ENCODE data around the gene LSAMP.

Gene LSAMP

GRCh38 chr3:116018646-116019045 lies 426.6 kb downstream of the LSAMP start:
- no peak overlapping the region for H3K9ac ChIP-seq (ENCODE audit: low read length)
- peaks cover 2% of the 10 kb centered on the region for H3K79me1 ChIP-seq (replicated peaks; ENCODE audit: low read length, poor library complexity, severe bottlenecking)
- no peak overlapping the region for H3K14ac ChIP-seq (ENCODE audit: low read length in 2 of 2)
- 73% methylated on average over 1 of the region's 1 CpG for WGBS
- H3K23ac ChIP-seq (ENCODE audit: low read length in 2 of 2): no peak overlapping the region
- no peak overlapping the region for H3K4ac ChIP-seq (ENCODE audit: low read depth in 1 of 2, low read length in 2 of 2)
- no peak overlapping the region for H2BK5ac ChIP-seq (ENCODE audit: low read depth, low read length, poor library complexity, severe bottlenecking)
- H2BK120ac ChIP-seq (ENCODE audit: low read depth, low read length): no peak overlapping the region
- no peaks in the 10 kb centered on the region for H3K27me3 ChIP-seq (ENCODE audit: control insufficient read depth in 1 of 2, insufficient read depth in 1 of 2, low read length in 2 of 2)
- no peak overlapping the region for H3K18ac ChIP-seq (ENCODE audit: low read depth in 1 of 2, low read length in 2 of 2)
- H2BK12ac ChIP-seq (ENCODE audit: low read length in 2 of 2): no peak overlapping the region
- H3K4me2 ChIP-seq (ENCODE audit: low read length, poor library complexity, severe bottlenecking): no peak overlapping the region
- H3K4me1 ChIP-seq (ENCODE audit: control insufficient read depth, insufficient read depth, low read depth, low read length): no peaks in the 10 kb centered on the region
- no peak overlapping the region for H4K8ac ChIP-seq (ENCODE audit: low read length)
- no peak overlapping the region for H3K4me3 ChIP-seq (ENCODE audit: insufficient read depth in 1 of 2, low read depth in 1 of 2, low read length in 2 of 2)
- no peak overlapping the region for H3K27ac ChIP-seq (ENCODE audit: low read length, poor library complexity, severe bottlenecking)
- no peak overlapping the region for H2AK5ac ChIP-seq (ENCODE audit: low read length, severe bottlenecking)
- H3K36me3 ChIP-seq (ENCODE audit: control insufficient read depth in 1 of 2, insufficient read depth in 2 of 2, low read depth in 1 of 2, low read length in 2 of 2): no peaks in the 10 kb centered on the region
- no peak for DNase-seq
- no peak overlapping the region for H2BK15ac ChIP-seq (ENCODE audit: low read depth, poor library complexity, severe bottlenecking)
- H2AFZ ChIP-seq (ENCODE audit: low read depth, low read length): no peak overlapping the region
- H4K91ac ChIP-seq (ENCODE audit: low read length): no peak overlapping the region
- H3K9me3 ChIP-seq (ENCODE audit: control insufficient read depth, low read length): no peaks in the 10 kb centered on the region

GRCh38 chr3:116015931-116016330 lies 429.4 kb downstream of the LSAMP start:
- whole genome bisulfite sequencing: 93% methylated on average over 2 of the region's 2 CpGs
- no peak for DNase-seq

GRCh38 chr3:116007000-116007399 lies 438.3 kb downstream of the LSAMP start:
- Histone ChIP-seq H3K9me3 (ENCODE audit: control insufficient read depth, low read length) (no peaks in the 10 kb centered on the region), H4K91ac (ENCODE audit: low read length) (no peak overlapping the region), H2BK120ac (ENCODE audit: low read depth, low read length) (no peak overlapping the region), H2AFZ (ENCODE audit: low read depth, low read length) (no peak overlapping the region), H3K18ac (ENCODE audit: low read depth in 1 of 2, low read length in 2 of 2) (no peak overlapping the region), H3K4me1 (ENCODE audit: control insufficient read depth, insufficient read depth, low read depth, low read length) (peaks cover 5% of the 10 kb centered on the region), H3K14ac (ENCODE audit: low read length in 2 of 2) (no peak overlapping the region), H2BK12ac (ENCODE audit: low read length in 2 of 2) (no peak overlapping the region), H3K27ac (ENCODE audit: low read length, poor library complexity, severe bottlenecking) (no peak overlapping the region), H3K27me3 (ENCODE audit: control insufficient read depth in 1 of 2, insufficient read depth in 1 of 2, low read length in 2 of 2) (no peaks in the 10 kb centered on the region), H3K79me1 (replicated peaks; ENCODE audit: low read length, poor library complexity, severe bottlenecking) (peaks cover 1% of the 10 kb centered on the region), H3K4ac (ENCODE audit: low read depth in 1 of 2, low read length in 2 of 2) (no peak overlapping the region), H2AK5ac (ENCODE audit: low read length, severe bottlenecking) (no peak overlapping the region), H3K23ac (ENCODE audit: low read length in 2 of 2) (no peak overlapping the region), H3K4me2 (ENCODE audit: low read length, poor library complexity, severe bottlenecking) (no peak overlapping the region), H3K4me3 (ENCODE audit: insufficient read depth in 1 of 2, low read depth in 1 of 2, low read length in 2 of 2) (no peak overlapping the region), H4K8ac (ENCODE audit: low read length) (no peak overlapping the region), H3K36me3 (ENCODE audit: control insufficient read depth in 1 of 2, insufficient read depth in 2 of 2, low read depth in 1 of 2, low read length in 2 of 2) (no peaks in the 10 kb centered on the region), H2BK15ac (ENCODE audit: low read depth, poor library complexity, severe bottlenecking) (no peak overlapping the region), H3K9ac (ENCODE audit: low read length) (no peak overlapping the region), H2BK5ac (ENCODE audit: low read depth, low read length, poor library complexity, severe bottlenecking) (no peak overlapping the region)
- no peak for DNase-seq
- WGBS: 85% methylated on average over 2 of the region's 2 CpGs

More at GRCh38 chr3:116015931-116016330, 429.4 kb downstream of the LSAMP start:
- Histone ChIP-seq H2AK5ac (ENCODE audit: low read length, severe bottlenecking) (no peak overlapping the region), H3K4me3 (ENCODE audit: insufficient read depth in 1 of 2, low read depth in 1 of 2, low read length in 2 of 2) (no peak overlapping the region), H3K27ac (ENCODE audit: low read length, poor library complexity, severe bottlenecking) (no peak overlapping the region), H2AFZ (ENCODE audit: low read depth, low read length) (no peak overlapping the region), H2BK120ac (ENCODE audit: low read depth, low read length) (no peak overlapping the region), H2BK12ac (ENCODE audit: low read length in 2 of 2) (no peak overlapping the region), H3K18ac (ENCODE audit: low read depth in 1 of 2, low read length in 2 of 2) (no peak overlapping the region), H3K4ac (ENCODE audit: low read depth in 1 of 2, low read length in 2 of 2) (no peak overlapping the region), H4K8ac (ENCODE audit: low read length) (no peak overlapping the region), H3K23ac (ENCODE audit: low read length in 2 of 2) (no peak overlapping the region), H3K14ac (ENCODE audit: low read length in 2 of 2) (no peak overlapping the region), H3K27me3 (ENCODE audit: control insufficient read depth in 1 of 2, insufficient read depth in 1 of 2, low read length in 2 of 2) (no peaks in the 10 kb centered on the region), H2BK5ac (ENCODE audit: low read depth, low read length, poor library complexity, severe bottlenecking) (no peak overlapping the region), H2BK15ac (ENCODE audit: low read depth, poor library complexity, severe bottlenecking) (no peak overlapping the region), H3K9ac (ENCODE audit: low read length) (no peak overlapping the region), H3K9me3 (ENCODE audit: control insufficient read depth, low read length) (no peaks in the 10 kb centered on the region), H3K79me1 (replicated peaks; ENCODE audit: low read length, poor library complexity, severe bottlenecking) (peaks cover 2% of the 10 kb centered on the region), H3K4me1 (ENCODE audit: control insufficient read depth, insufficient read depth, low read depth, low read length) (no peaks in the 10 kb centered on the region), H4K91ac (ENCODE audit: low read length) (no peak overlapping the region), H3K36me3 (ENCODE audit: control insufficient read depth in 1 of 2, insufficient read depth in 2 of 2, low read depth in 1 of 2, low read length in 2 of 2) (no peaks in the 10 kb centered on the region), H3K4me2 (ENCODE audit: low read length, poor library complexity, severe bottlenecking) (no peak overlapping the region)

- Histone ChIP-seq H3K4me3 (ENCODE audit: insufficient read depth in 1 of 2, low read depth in 1 of 2, low read length in 2 of 2) (no peak overlapping the region), H3K79me1 (replicated peaks; ENCODE audit: low read length, poor library complexity, severe bottlenecking) (peaks cover 1% of the 10 kb centered on the region), H2BK12ac (ENCODE audit: low read length in 2 of 2) (peak overlapping the region; percentile 59 to 88), H2AK5ac (ENCODE audit: low read length, severe bottlenecking) (no peak overlapping the region), H2BK5ac (ENCODE audit: low read depth, low read length, poor library complexity, severe bottlenecking) (peak overlapping the region; percentile 90), H3K27me3 (ENCODE audit: control insufficient read depth in 1 of 2, insufficient read depth in 1 of 2, low read length in 2 of 2) (no peaks in the 10 kb centered on the region), H4K91ac (ENCODE audit: low read length) (no peak overlapping the region), H2BK120ac (ENCODE audit: low read depth, low read length) (peak overlapping the region; percentile 75), H3K4me2 (ENCODE audit: low read length, poor library complexity, severe bottlenecking) (no peak overlapping the region), H3K4me1 (ENCODE audit: control insufficient read depth, insufficient read depth, low read depth, low read length) (peaks cover 7% of the 10 kb centered on the region), H3K9ac (ENCODE audit: low read length) (peak overlapping the region; percentile 85), H2AFZ (ENCODE audit: low read depth, low read length) (peak overlapping the region; percentile 42), H3K4ac (ENCODE audit: low read depth in 1 of 2, low read length in 2 of 2) (peak overlapping the region in 1 of 2 experiments; percentile 50), H2BK15ac (ENCODE audit: low read depth, poor library complexity, severe bottlenecking) (no peak overlapping the region), H3K9me3 (ENCODE audit: control insufficient read depth, low read length) (no peaks in the 10 kb centered on the region), H3K27ac (ENCODE audit: low read length, poor library complexity, severe bottlenecking) (peak overlapping the region; percentile 98), H4K8ac (ENCODE audit: low read length) (no peak overlapping the region), H3K36me3 (ENCODE audit: control insufficient read depth in 1 of 2, insufficient read depth in 2 of 2, low read depth in 1 of 2, low read length in 2 of 2) (no peaks in the 10 kb centered on the region), H3K23ac (ENCODE audit: low read length in 2 of 2) (no peak overlapping the region), H3K18ac (ENCODE audit: low read depth in 1 of 2, low read length in 2 of 2) (peak overlapping the region; percentile 76 to 83), H3K14ac (ENCODE audit: low read length in 2 of 2) (no peak overlapping the region)
- WGBS: 3% methylated on average over 2 of the region's 4 CpGs
- peak; percentile 97 for DNase-seq
Observed at GRCh38 chr3:116005404-116005803, 439.9 kb downstream of the LSAMP start.

Measured in mesenchymal stem cell (in vitro differentiated cells and primary cell).